ENCODE results near the gene RPS6KA5.
"Not testable (repeated sequence)": the region's sequence is repeated elsewhere in the genome, so short reads cannot be mapped to it uniquely, and the experiment has no call there.

The RPS6KA5 gene

DNA sequence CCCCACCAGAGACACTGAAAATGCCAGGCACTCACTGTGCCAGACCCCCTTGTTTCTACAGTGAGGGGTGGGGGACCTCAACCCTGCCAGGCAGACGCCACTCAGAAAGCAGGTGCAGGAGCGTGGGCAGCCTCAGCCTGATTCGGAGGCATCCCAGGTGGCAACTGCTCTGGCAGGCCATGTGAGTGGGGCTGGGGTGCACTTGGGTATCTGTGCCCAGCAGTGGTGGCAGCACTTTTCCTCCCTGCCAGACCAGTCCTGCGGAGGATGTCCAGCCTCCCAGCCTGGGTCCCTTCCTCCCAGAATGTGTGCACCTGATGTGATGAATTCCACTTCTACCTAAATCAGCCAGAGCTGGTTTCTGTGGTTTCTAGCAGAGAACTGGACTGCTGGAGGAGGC, 230.8 kb downstream of the RPS6KA5 start:
- no peak overlapping the region for H3K4me3 ChIP-seq (ENCODE audit: control insufficient read depth, low read depth, low read length)
- DNase-seq (ENCODE audit: low read depth): no peak
- TF ChIP-seq, protein P1, sequence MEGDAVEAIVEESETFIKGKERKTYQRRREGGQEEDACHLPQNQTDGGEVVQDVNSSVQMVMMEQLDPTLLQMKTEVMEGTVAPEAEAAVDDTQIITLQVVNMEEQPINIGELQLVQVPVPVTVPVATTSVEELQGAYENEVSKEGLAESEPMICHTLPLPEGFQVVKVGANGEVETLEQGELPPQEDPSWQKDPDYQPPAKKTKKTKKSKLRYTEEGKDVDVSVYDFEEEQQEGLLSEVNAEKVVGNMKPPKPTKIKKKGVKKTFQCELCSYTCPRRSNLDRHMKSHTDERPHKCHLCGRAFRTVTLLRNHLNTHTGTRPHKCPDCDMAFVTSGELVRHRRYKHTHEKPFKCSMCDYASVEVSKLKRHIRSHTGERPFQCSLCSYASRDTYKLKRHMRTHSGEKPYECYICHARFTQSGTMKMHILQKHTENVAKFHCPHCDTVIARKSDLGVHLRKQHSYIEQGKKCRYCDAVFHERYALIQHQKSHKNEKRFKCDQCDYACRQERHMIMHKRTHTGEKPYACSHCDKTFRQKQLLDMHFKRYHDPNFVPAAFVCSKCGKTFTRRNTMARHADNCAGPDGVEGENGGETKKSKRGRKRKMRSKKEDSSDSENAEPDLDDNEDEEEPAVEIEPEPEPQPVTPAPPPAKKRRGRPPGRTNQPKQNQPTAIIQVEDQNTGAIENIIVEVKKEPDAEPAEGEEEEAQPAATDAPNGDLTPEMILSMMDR (conservative IDR thresholded peaks at IDR 0.05; ENCODE audit: control insufficient read depth, insufficient read depth, low read depth, low read length): no peak

DNA sequence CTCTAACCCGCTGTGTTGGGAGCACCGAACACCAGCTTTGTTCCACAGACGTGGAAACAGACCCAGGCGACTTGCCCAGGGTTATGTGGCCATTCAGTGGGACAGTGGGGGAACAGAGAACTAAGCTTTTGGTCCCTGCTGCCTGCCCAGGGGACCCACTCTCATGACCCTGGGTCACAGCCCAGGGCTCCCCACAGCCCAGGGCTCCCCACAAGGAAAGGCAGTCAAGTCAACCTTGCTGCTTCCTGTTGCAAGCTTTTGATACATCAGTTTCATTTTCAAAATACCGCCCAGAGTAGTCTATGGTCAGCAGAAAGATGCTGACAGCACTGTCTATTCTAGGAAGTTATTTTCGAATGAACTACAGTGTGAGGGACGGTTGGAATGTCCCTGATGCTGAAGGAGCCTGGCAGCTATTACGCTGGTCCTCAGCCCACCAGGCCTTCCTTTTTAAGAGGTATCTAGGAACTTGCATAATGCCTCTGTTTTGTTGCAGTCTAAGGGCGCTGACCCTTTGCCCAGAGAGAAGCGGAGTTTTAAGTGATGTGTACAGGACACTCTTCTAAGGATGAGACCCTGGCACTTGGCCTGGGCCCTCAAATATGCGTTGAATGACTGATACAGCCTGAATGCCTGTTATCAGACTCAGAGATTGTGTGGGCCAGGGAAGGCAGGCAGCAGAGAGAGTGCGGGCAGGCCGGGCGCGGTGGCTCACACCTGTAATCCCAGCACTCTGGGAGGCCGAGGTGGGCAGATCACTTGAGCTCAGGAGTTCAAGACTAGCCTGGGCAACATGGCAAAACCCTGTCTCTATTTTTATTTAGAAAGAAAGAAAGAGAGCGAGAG, 231.6 kb downstream of the RPS6KA5 start:
- DNase-seq (ENCODE audit: low read depth): no peak
- TF ChIP-seq, protein P1 (conservative IDR thresholded peaks at IDR 0.05; ENCODE audit: control insufficient read depth, insufficient read depth, low read depth, low read length): no peak
- no peak overlapping the region for H3K4me3 ChIP-seq (ENCODE audit: control insufficient read depth, low read depth, low read length)

DNA sequence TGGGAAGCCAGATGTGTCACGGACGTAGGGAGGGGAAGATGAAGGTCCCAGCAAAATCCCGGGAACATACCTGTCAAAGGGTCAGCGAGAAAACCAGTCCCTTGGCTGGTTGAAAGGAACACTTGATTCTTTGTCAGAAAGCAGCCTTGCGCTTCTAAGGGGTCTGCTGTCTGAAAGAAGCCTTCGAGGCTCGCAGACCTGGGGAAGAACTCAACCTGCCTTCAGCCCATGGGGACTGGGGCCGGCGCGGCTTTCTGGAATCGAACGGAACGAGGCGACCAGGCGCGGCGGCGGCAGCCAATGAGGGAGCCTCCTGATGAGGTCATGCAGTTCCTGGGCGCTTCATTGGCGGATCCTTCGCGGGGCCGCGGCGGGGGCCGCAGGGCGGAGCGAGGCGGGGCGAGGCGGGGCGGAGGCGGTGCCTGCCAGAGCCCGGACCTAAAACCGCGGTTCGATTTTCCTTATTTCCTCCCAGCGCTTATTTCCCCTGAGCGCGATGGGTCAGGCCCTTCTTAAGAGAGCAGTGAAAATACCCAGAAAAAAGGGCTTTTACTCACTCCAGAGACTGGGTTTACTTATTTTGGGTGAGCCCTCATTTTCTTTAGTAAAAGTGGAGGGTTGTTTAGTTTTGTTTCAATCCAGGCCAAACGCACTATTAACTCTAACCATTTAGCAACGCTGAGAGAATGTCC, 232.4 kb downstream of the RPS6KA5 start:
- TF ChIP-seq, protein P1 (conservative IDR thresholded peaks at IDR 0.05; ENCODE audit: control insufficient read depth, insufficient read depth, low read depth, low read length): no peak
- DNase-seq (ENCODE audit: low read depth): peak; percentile 74
- peak overlapping the region; percentile 46 for H3K4me3 ChIP-seq (ENCODE audit: control insufficient read depth, low read depth, low read length)

- not testable (repeated sequence) for H3K4me3 ChIP-seq (ENCODE audit: control insufficient read depth, low read depth, low read length); DNase-seq (ENCODE audit: low read depth)
Observed at GRCh38 chr14:90823542-90823941, 236.9 kb downstream of the RPS6KA5 start.

DNA sequence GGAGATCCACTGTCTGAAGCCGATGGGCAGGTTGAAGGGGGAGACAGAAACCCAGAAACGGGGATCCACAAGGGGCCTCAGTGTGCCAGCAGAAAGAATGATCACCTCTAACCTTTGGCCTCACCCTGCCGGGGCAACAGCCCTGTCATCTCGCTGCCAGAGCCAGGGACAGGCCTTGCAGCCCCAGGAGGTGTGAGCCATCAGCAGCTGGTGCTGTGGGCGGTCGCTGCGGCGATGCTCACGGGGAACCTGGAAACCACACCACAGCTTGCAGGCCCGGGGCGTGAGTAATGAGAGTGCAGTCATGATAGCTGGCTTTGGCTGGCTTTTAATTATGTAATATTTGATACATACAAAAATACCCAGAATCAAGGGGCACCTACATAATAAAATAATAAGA, 239.5 kb downstream of the RPS6KA5 start:
- H3K4me3 ChIP-seq (ENCODE audit: control insufficient read depth, low read depth, low read length): no peak overlapping the region
- TF ChIP-seq, protein P1 (conservative IDR thresholded peaks at IDR 0.05; ENCODE audit: control insufficient read depth, insufficient read depth, low read depth, low read length): no peak
- peak; percentile 55 for DNase-seq (ENCODE audit: low read depth)

DNA sequence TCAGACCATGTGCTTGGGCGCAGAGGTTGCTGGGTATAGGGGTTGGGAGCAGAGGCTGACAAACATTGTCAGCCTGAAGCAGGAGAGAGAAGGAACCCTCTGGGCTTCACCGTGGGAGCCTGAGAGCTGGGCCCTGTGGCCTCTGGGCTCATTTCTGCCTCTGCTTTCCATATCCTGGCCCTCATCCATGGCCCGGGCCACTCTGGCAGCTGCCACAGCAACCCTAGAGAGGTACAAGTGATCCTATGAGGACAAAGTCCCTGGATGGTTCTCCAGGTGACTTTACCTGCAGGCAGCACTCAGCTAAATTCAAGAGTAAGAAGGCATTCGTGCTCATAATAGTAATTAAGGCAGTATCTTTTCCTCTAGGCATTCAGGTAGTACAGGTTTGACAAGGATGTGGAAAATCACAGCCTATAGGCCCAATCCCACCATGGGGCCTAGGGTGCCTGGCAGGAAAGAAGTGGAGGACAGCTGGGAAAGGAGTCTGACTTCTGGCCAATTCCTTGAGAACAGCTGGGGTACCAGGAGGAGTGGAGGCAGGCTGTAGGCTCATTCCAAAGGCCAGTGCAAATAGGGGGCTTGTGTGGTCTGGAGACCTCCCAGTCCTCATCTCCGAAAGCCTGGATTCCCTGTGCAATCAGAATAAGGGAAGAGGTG, 240.6 kb downstream of the RPS6KA5 start:
- no peak overlapping the region for H3K4me3 ChIP-seq (ENCODE audit: control insufficient read depth, low read depth, low read length)
- DNase-seq (ENCODE audit: low read depth): no peak
- TF ChIP-seq, protein P1 (conservative IDR thresholded peaks at IDR 0.05; ENCODE audit: control insufficient read depth, insufficient read depth, low read depth, low read length): no peak

GRCh38 chr14:90818715-90819114, 241.7 kb downstream of the RPS6KA5 start:
- no peak for DNase-seq (ENCODE audit: low read depth)
- H3K4me3 ChIP-seq (ENCODE audit: control insufficient read depth, low read depth, low read length): no peak overlapping the region
- TF ChIP-seq, protein P1 (conservative IDR thresholded peaks at IDR 0.05; ENCODE audit: control insufficient read depth, insufficient read depth, low read depth, low read length): no peak

Measured in fibroblast of mammary gland (primary cell).